A673 (cell line): Measurements from ENCODE around the gene RIMKLB. TPM values are rescaled to one million over a fixed set of nuclear protein-coding genes. Genes with fewer than 3 reads are reported as not detected.

ENCODE experiments used
- BruUV-seq: library from RNA; stranded (reverse); fragments of 400-500 nt; replicated peaks from 2 replicates; lab custom pipeline; 2021; lab: Mats Ljungman, UMichigan
- CTCF ChIA-PET: fragments of 300-600 bp; sonication (Branson Sonifier 250); formaldehyde crosslinking; loops from one replicate; lab custom pipeline; 2022; ENCODE audit warnings: antibody characterized with exemption; lab: Charles Lee
- POLR2A ChIA-PET: fragments of 300-600 bp; sonication (Branson Sonifier 250); formaldehyde crosslinking; loops from one replicate; lab custom pipeline; 2022; ENCODE audit warnings: antibody characterized with exemption; ENCODE audit not compliant: low non-redundant PET; lab: Charles Lee
- DNase-seq: peaks from one replicate; pipeline ENCODE4 v3.0.0-alpha.2; 2015; ENCODE audit warnings: low spot score
- H3K27ac ChIP-seq: fragments of 200-600 bp; sonication (generic); 2 replicates; pipeline ENCODE4 v1.5.1; 2016; ENCODE audit warnings: mixed run types, low read depth, mild to moderate bottlenecking, mixed read lengths, antibody characterized with exemption, low read length; ENCODE audit not compliant: poor library complexity, severe bottlenecking
- H3K27me3 ChIP-seq: fragments of 200-600 bp; sonication (generic); replicated peaks from 2 replicates; pipeline ENCODE4 v1.6.1; 2017; ENCODE audit warnings: mixed run types, low read depth, mild to moderate bottlenecking, mixed read lengths, antibody characterized with exemption, low read length; ENCODE audit not compliant: insufficient read depth, poor library complexity
- H3K36me3 ChIP-seq: fragments of 200-600 bp; sonication (generic); 2 replicates; pipeline ENCODE4 v1.6.1; 2016; ENCODE audit warnings: mixed run types, mild to moderate bottlenecking, mixed read lengths, antibody characterized with exemption, low read length; ENCODE audit not compliant: insufficient read depth, poor library complexity, severe bottlenecking
- H3K4me1 ChIP-seq: fragments of 200-600 bp; sonication (generic); 2 replicates; pipeline ENCODE4 v1.6.1; 2017; ENCODE audit warnings: mixed run types, mild to moderate bottlenecking, mixed read lengths, antibody characterized with exemption, low read length; ENCODE audit not compliant: insufficient read depth, poor library complexity, severe bottlenecking
- H3K4me3 ChIP-seq: fragments of 200-600 bp; sonication (generic); 2 replicates; pipeline ENCODE4 v1.5.1; 2016; ENCODE audit warnings: low read depth, mixed run types, mild to moderate bottlenecking, mixed read lengths, low read length; ENCODE audit not compliant: poor library complexity, severe bottlenecking
- H3K9me3 ChIP-seq: fragments of 200-600 bp; sonication (generic); 2 replicates; pipeline ENCODE4 v1.6.1; 2016; ENCODE audit warnings: mixed run types, low read depth, mild to moderate bottlenecking, mixed read lengths, antibody characterized with exemption, low read length; ENCODE audit not compliant: poor library complexity, severe bottlenecking
- EZH2 ChIP-seq: fragments of 200-600 bp; sonication (generic); IDR thresholded peaks from 2 replicates; pipeline ENCODE4 v1.6.1; 2017; ENCODE audit warnings: borderline replicate concordance, low read depth, mild to moderate bottlenecking, mixed read lengths, antibody characterized with exemption, low read length; ENCODE audit not compliant: poor library complexity, severe bottlenecking
- intact Hi-C: fragments of 100-400 bp; cut with micrococcal nuclease; formaldehyde crosslinking; loops from one replicate; pipeline ENCODE4 v1.10.0; 2022; ENCODE audit not compliant: unreplicated experiment
- total RNA-seq: library from RNA; stranded (reverse); gene quantifications from 2 replicates; pipeline ENCODE4 v1.2.3, GENCODE V29; 2021
- TF ChIP-seq, protein P1 (sequence below): fragments of 300-800, 200-600 bp; sonication (generic); conservative IDR thresholded peaks from 2 replicates; pipeline ENCODE4 v1.5.1; 2017; ENCODE audit warnings: low read depth, mild to moderate bottlenecking, antibody characterized with exemption, low read length, moderate library complexity, mixed read lengths

RIMKLB gene
- total RNA-seq, 1 experiment from 2014 or later = 21.9 TPM

DNA sequence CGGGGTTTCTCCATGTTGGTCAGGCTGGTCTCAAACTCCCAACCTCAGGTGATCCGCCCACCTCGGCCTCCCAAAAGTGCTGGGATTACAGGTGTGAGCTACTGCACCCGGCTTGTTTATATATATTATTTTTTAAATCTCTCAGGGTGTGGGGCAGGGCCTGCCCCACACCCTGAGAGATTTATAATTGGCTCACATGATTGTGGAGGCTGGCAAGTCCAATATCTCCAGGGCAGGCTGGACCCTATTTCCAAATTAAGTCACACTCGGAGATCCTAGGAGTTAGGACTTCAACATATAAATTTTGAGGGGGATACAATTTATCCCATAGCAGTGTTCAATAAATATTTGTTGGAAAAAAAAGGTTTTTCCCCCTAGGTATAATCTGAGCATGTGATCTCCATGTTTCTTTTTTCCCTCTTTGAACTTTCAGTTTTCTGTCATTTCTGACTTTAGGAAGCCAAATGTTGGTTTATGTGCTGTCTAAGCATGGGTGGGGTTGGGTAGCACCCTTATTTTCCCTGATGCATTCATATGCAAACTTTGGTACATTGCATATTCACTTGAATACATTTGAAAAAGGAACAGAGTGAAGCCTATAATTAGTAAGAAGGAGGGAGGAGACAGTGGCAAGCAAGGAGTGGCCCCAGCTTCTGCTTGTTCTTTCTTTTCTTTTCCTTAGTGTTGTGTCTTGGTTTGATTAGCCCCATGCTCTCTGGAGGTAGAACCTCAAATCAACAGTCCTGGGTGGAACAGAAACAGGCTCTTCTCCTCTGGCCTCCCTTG is 116.0 kb downstream of the RIMKLB start:
- TF ChIP-seq EZH2 = no peak
- TF ChIP-seq, protein P1, sequence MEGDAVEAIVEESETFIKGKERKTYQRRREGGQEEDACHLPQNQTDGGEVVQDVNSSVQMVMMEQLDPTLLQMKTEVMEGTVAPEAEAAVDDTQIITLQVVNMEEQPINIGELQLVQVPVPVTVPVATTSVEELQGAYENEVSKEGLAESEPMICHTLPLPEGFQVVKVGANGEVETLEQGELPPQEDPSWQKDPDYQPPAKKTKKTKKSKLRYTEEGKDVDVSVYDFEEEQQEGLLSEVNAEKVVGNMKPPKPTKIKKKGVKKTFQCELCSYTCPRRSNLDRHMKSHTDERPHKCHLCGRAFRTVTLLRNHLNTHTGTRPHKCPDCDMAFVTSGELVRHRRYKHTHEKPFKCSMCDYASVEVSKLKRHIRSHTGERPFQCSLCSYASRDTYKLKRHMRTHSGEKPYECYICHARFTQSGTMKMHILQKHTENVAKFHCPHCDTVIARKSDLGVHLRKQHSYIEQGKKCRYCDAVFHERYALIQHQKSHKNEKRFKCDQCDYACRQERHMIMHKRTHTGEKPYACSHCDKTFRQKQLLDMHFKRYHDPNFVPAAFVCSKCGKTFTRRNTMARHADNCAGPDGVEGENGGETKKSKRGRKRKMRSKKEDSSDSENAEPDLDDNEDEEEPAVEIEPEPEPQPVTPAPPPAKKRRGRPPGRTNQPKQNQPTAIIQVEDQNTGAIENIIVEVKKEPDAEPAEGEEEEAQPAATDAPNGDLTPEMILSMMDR = no peak
- H3K27ac ChIP-seq = no peak overlapping the region
- H3K4me1 ChIP-seq = no peaks in the 10 kb centered on the region
- no peak overlapping the region for H3K4me3 ChIP-seq
- H3K27me3 ChIP-seq = no peaks in the 10 kb centered on the region
- no peak for DNase-seq
- no peaks in the 10 kb centered on the region for H3K36me3 ChIP-seq
- intact Hi-C loops = no loop called here
- H3K9me3 ChIP-seq = no peaks in the 10 kb centered on the region
- BruUV-seq = no TSS peak
- CTCF ChIA-PET = no interaction called here
- POLR2A ChIA-PET = no interaction called here

DNA sequence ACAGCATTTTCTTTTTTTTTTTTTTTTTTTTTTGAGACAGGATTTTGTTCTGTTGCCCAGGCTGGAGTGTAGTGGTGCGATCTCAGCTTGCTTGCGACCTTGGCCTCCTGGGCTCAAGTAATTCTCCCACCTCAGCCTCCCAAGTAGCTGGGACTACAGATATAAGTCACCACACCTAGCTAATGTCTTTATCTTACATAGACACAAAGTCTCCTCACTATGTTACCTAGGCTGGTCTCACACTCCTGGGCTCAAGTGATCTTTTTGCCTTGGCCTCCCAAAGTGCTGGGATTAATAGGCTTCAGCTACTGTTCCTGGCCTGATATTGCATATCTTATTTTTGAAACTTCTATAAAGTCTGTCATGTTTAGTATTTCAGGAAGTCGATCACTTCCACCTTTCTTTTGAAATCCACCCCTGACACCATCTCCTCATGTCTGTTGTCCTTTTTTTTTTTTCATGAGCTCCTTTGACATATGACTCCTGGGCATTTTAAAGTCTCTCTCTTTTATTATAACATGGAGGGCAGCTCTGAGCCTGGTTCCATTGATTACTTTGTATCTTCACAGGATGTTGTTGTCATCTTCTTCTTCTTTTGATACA is 118.8 kb downstream of the RIMKLB start:
- ChIA-PET POLR2A (no interaction called here), CTCF (interaction anchor here (0.6 kb wide), 1 partner anchor 104 kb away, joined by 4 read pairs; no protein-coding TSS in a partner anchor)
- Histone ChIP-seq H3K27me3 (no peaks in the 10 kb centered on the region), H3K27ac (no peak overlapping the region), H3K4me1 (no peaks in the 10 kb centered on the region), H3K36me3 (no peaks in the 10 kb centered on the region), H3K9me3 (no peaks in the 10 kb centered on the region), H3K4me3 (no peak overlapping the region)
- BruUV-seq = no TSS peak
- no peak for TF ChIP-seq EZH2
- TF ChIP-seq, protein P1 = no peak
- DNase-seq = no peak
- intact Hi-C loops = no loop called here

DNA sequence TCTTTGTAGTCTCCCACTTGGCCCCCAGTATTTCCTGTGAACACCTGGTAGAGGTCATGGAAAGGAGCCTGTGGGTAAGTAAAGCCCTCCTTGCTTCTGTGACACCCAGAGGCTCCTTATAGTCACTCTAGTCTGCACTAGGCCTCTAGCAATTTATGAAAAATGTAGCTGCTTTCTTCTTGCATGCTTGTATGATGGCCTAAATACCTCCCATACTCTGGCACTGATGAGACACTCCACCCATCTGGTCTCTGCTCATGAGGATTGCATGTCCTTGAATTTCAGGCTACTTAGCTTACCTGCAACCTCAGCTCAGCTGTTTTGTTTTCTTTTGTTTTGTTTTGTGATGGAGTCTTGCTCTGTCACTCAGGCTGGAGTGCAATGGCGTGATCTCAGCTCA is 120.1 kb downstream of the RIMKLB start:
- CTCF ChIA-PET = no interaction called here
- BruUV-seq = no TSS peak
- DNase-seq = no peak
- Histone ChIP-seq H3K27me3 (no peaks in the 10 kb centered on the region), H3K4me1 (no peaks in the 10 kb centered on the region), H3K36me3 (no peaks in the 10 kb centered on the region), H3K4me3 (no peak overlapping the region), H3K27ac (no peak overlapping the region), H3K9me3 (no peaks in the 10 kb centered on the region)
- no peak for TF ChIP-seq EZH2
- TF ChIP-seq, protein P1 = no peak
- intact Hi-C loops = no loop called here
- POLR2A ChIA-PET = no interaction called here
